B cell (primary cell): ENCODE data around the gene BAIAP3. TPM values are rescaled to one million over a fixed set of nuclear protein-coding genes. Genes with fewer than 3 reads are reported as not detected.

ENCODE experiments used
- ATAC-seq: fragments of 200-7000 bp; cut with Tn5 transposase; one replicate; pipeline ENCODE4 v1.10.0; 2021; ENCODE audit warnings: low read depth, mild to moderate bottlenecking, moderate number of reproducible peaks, moderate library complexity
- CTCF ChIA-PET: fragments of 350-600 bp; sonication (Branson Sonifier 250); formaldehyde crosslinking; loops from one replicate; lab custom pipeline; 2021; ENCODE audit warnings: antibody characterized with exemption, inconsistent platforms; lab: Charles Lee
- POLR2A ChIA-PET: fragments of 350-600 bp; sonication (Branson Sonifier 250); formaldehyde crosslinking; loops from one replicate; lab custom pipeline; 2021; ENCODE audit warnings: antibody characterized with exemption; lab: Charles Lee
- DNase-seq: peaks from one replicate; pipeline ENCODE4 v3.0.0; 2013
- H2AFZ ChIP-seq: 2 replicates; pipeline ENCODE4 v1.6.1; 2012; ENCODE audit warnings: mild to moderate bottlenecking, low read depth, low read length; ENCODE audit not compliant: insufficient read depth, poor library complexity, severe bottlenecking
- H3K27ac ChIP-seq, 2 donors: 1 replicate in 1 of 2; 2 replicates in 1 of 2; pipeline ENCODE4 v1.5.1; 2012 to 2013; ENCODE audit warnings: low read length in 2 of 2, mild to moderate bottlenecking in 2 of 2, moderate library complexity in 1 of 2
- H3K27me3 ChIP-seq, 4 experiments: fragments of 200-600 bp in 1 of 4; sonication (generic) in 1 of 4; replicated peaks in 1 of 4; 1 replicate in 2 of 4; 2 replicates in 2 of 4; pipeline versions ENCODE4 v1.6.1 to v1.7.0; 2013 to 2016; ENCODE audit warnings: low read length in 3 of 4, mild to moderate bottlenecking in 2 of 4, mixed read lengths in 1 of 4, moderate library complexity in 1 of 4; ENCODE audit not compliant: insufficient read depth in 4 of 4, control insufficient read depth in 3 of 4; ENCODE audit errors: control extremely low read depth in 1 of 4
- H3K36me3 ChIP-seq, 2 experiments: replicated peaks in 1 of 2; 1 replicate in 1 of 2; 2 replicates in 1 of 2; pipeline versions ENCODE4 v1.6.1 to v1.7.1; 2013; ENCODE audit warnings: low read length in 1 of 2; ENCODE audit not compliant: insufficient read depth in 2 of 2, control insufficient read depth in 1 of 2; ENCODE audit errors: control extremely low read depth in 1 of 2, extremely low read depth in 1 of 2
- H3K4me1 ChIP-seq, 2 donors: fragments of 200-600 bp in 1 of 2; sonication (generic) in 1 of 2; 1 replicate in 1 of 2; 2 replicates in 1 of 2; pipeline versions ENCODE4 v1.5.1 to v1.6.1; 2013 to 2017; ENCODE audit warnings: low read length in 2 of 2; ENCODE audit not compliant: control insufficient read depth in 2 of 2, insufficient read depth in 2 of 2
- H3K4me2 ChIP-seq: replicated peaks from 2 replicates; pipeline ENCODE3; 2012; ENCODE audit warnings: mild to moderate bottlenecking, low read depth, low read length; ENCODE audit not compliant: poor library complexity, severe bottlenecking
- H3K4me3 ChIP-seq, 5 experiments: fragments of 200-600 bp in 1 of 5; sonication (generic) in 1 of 5; 1 replicate in 3 of 5; 2 replicates in 2 of 5; pipeline versions ENCODE4 v1.5.1 to v1.7.0; 2011 to 2016; ENCODE audit warnings: low read length in 4 of 5, mild to moderate bottlenecking in 4 of 5, low read depth in 2 of 5, control low read depth in 1 of 5, moderate library complexity in 1 of 5; ENCODE audit not compliant: insufficient read depth in 1 of 5; ENCODE audit errors: control extremely low read depth in 1 of 5, extremely low read depth in 1 of 5
- H3K79me2 ChIP-seq: fragments of 200-600 bp; sonication (generic); one replicate; pipeline ENCODE4 v1.6.0; 2016; ENCODE audit warnings: low read length; ENCODE audit not compliant: control insufficient read depth, insufficient read depth
- H3K9ac ChIP-seq: fragments of 200-600 bp; sonication (generic); 2 replicates; pipeline ENCODE4 v1.6.1; 2017; ENCODE audit warnings: mild to moderate bottlenecking, low read length, moderate library complexity
- H3K9me3 ChIP-seq, 3 donors: one replicate each; pipeline versions ENCODE4 v1.6.1 to v1.7.1; 2013; ENCODE audit warnings: low read length in 2 of 3; ENCODE audit not compliant: control insufficient read depth in 2 of 3, insufficient read depth in 1 of 3; ENCODE audit errors: control extremely low read depth in 1 of 3
- H4K20me1 ChIP-seq: 2 replicates; pipeline ENCODE4 v1.6.0; 2012; ENCODE audit warnings: mild to moderate bottlenecking, low read length; ENCODE audit not compliant: insufficient read depth, control insufficient read depth, poor library complexity, severe bottlenecking
- H3K27ac Mint-ChIP-seq: one replicate; pipeline ENCODE4 v1.8.0; 2021; ENCODE audit warnings: mixed read lengths
- H3K27me3 Mint-ChIP-seq: one replicate; pipeline ENCODE4 v1.8.0; 2021; ENCODE audit warnings: mixed read lengths
- H3K4me1 Mint-ChIP-seq: one replicate; pipeline ENCODE4 v1.8.0; 2021; ENCODE audit warnings: mixed read lengths
- H3K4me3 Mint-ChIP-seq: one replicate; pipeline ENCODE4 v1.8.0; 2021; ENCODE audit warnings: mixed read lengths
- H3K9me3 Mint-ChIP-seq: one replicate; pipeline ENCODE4 v1.8.0; 2022; ENCODE audit warnings: mixed read lengths; ENCODE audit not compliant: insufficient read depth
- EZH2 ChIP-seq: IDR thresholded peaks from 2 replicates; pipeline ENCODE4 v1.6.1; 2012; ENCODE audit warnings: borderline replicate concordance, low read depth, mild to moderate bottlenecking, moderate library complexity, low read length; ENCODE audit not compliant: insufficient read depth, poor library complexity, severe bottlenecking
- WGBS: methylation state at CpG from one replicate; pipeline ENCODE4 v1.1.5; 2013; ENCODE audit warnings: missing lambda C conversion rate; ENCODE audit not compliant: insufficient coverage; 5-methylcytosine and 5-hydroxymethylcytosine counted together
- intact Hi-C: fragments of 100-400 bp; cut with micrococcal nuclease; formaldehyde crosslinking; loops from one replicate; pipeline ENCODE4 v1.10.0; 2022
- polyA plus RNA-seq: library from polyadenylated mRNA; depleted of rRNA; stranded (reverse); fragments of >200 nt; gene quantifications from 2 replicates; pipeline ENCODE4 v1.2.3, GENCODE V29; 2012
- total RNA-seq, 2 donors: library from RNA; stranded (reverse); fragments of 120-200 nt in 1 of 2; gene quantifications; 1 replicate in 1 of 2; 2 replicates in 1 of 2; pipeline versions ENCODE4 v1.2.3 to v1.2.4, GENCODE V29; 2013 to 2022
- TF ChIP-seq, protein P1 (sequence below): fragments of 200-600 bp; IDR thresholded peaks from one replicate; pipeline ENCODE4 v1.8.0; 2022; ENCODE audit warnings: antibody characterized with exemption, mild to moderate bottlenecking

Gene BAIAP3
- total and polyA plus RNA-seq, 2 donors (not counting 1 experiment from before 2014, with no cell fraction given), result 119 to 130 TPM

DNA sequence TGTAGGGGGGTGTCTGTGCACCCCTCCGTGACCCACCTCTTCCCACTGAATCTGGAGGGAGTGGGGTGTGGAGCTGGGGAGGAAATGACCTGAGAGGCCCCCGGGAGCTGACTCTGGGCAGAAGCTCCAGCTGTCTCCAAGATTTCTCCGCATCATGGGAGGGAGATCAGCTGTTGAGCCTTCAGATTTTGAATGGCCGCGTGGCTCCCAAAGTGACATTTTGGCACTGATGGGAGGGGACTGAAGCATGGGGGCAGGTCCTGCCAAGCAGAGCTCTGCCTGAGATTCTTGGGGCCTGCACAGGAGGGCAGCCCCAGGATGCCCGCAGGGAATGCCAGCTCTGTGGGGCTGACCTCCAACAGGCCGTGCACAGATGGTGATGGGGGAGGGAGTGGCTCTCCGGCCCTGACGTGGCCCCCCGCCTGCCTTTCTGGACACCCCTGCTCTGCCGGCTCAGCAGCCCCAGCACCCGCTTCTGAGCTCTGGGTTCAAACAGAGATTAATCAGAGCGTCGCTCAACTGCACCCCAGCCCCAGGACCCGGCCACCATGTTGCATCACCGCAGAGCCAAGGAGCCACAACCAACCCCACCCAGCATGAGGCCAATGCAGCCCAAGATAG, 49.3 kb upstream of the BAIAP3 start:
- WGBS, result 91% methylated on average over 16 of the region's 16 CpGs
- ChIA-PET CTCF (no interaction called here), POLR2A (interaction anchor here (0.5 kb wide), 1 partner anchor 19 kb away, joined by 6 read pairs; no protein-coding TSS in a partner anchor)
- Histone ChIP-seq H3K4me3 (no peak overlapping the region), H3K27me3 (peaks cover 0 to 16% (median 3%) of the 10 kb centered on the region in 4 experiments), H3K79me2 (no peaks in the 10 kb centered on the region), H3K9ac (no peak overlapping the region), H3K4me1 (peaks cover 4% of the 10 kb centered on the region in 2 donors), H3K36me3 (no peaks in the 10 kb centered on the region), H4K20me1 (no peaks in the 10 kb centered on the region), H3K4me2 (no peak overlapping the region), H3K9me3 (no peaks in the 10 kb centered on the region), H3K27ac (no peak overlapping the region), H2AFZ (no peak overlapping the region)
- H3K9me3 Mint-ChIP-seq, result no peaks in the 10 kb centered on the region
- H3K27ac Mint-ChIP-seq, result no peak overlapping the region
- H3K4me3 Mint-ChIP-seq, result no peak overlapping the region
- DNase-seq (no peak), ATAC-seq (no peak)
- TF ChIP-seq, protein P1, sequence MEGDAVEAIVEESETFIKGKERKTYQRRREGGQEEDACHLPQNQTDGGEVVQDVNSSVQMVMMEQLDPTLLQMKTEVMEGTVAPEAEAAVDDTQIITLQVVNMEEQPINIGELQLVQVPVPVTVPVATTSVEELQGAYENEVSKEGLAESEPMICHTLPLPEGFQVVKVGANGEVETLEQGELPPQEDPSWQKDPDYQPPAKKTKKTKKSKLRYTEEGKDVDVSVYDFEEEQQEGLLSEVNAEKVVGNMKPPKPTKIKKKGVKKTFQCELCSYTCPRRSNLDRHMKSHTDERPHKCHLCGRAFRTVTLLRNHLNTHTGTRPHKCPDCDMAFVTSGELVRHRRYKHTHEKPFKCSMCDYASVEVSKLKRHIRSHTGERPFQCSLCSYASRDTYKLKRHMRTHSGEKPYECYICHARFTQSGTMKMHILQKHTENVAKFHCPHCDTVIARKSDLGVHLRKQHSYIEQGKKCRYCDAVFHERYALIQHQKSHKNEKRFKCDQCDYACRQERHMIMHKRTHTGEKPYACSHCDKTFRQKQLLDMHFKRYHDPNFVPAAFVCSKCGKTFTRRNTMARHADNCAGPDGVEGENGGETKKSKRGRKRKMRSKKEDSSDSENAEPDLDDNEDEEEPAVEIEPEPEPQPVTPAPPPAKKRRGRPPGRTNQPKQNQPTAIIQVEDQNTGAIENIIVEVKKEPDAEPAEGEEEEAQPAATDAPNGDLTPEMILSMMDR, result no peak
- no peak for TF ChIP-seq EZH2
- intact Hi-C loops, result no loop called here
- peaks cover 3% of the 10 kb centered on the region for H3K4me1 Mint-ChIP-seq
- H3K27me3 Mint-ChIP-seq, result peaks cover 8% of the 10 kb centered on the region

DNA sequence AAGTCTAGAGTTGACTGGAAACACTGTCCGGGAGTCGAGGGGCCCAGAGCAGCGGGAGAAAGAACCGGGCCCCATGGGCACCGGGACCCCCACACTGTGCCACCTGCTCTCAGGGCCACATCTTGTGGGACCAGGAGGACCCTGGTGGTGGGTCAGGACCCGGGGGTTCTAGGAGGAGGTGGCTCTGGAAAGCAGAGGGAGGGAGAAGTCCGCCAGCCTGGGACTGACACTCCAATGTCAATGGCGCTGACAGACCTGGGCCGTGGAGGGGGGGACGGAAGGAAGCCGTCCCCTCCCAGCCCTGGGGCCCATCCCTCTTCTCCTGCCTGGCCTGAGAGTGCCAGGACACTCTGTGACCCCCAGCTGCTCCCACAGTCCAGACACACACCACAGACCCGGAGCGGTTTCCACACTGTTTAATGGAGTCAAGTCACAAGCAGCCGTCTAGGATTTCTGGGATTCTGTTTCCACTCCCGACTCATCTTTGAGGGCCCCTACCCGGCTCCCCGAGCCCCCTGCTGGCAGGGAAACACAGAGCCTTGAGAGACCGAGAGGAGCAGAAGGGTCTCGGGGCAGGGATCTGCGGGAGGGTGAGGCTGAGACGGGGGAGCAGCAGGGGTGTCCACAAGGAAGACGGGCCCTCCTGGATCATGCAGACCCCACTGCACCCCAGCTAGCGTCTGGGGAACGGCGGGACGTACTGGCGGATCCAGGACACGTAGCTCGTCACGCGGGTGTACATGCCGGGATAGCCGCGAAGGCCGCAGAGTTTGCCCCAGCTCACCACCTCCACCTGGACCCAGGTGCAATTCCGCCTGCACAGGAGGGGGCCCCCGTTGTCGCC, 47.6 kb upstream of the BAIAP3 start:
- Histone ChIP-seq H3K36me3 (no peaks in the 10 kb centered on the region), H3K4me3 (no peak overlapping the region), H3K4me1 (peaks cover 12% of the 10 kb centered on the region in 2 donors), H3K9me3 (no peaks in the 10 kb centered on the region), H3K4me2 (no peak overlapping the region), H3K9ac (no peak overlapping the region), H3K79me2 (no peaks in the 10 kb centered on the region), H3K27me3 (peaks cover 0 to 27% (median 5%) of the 10 kb centered on the region in 4 experiments), H3K27ac (no peak overlapping the region), H4K20me1 (no peaks in the 10 kb centered on the region), H2AFZ (no peak overlapping the region)
- POLR2A ChIA-PET, result no interaction called here
- no peak for ATAC-seq
- Mint-ChIP-seq H3K4me1 (peaks cover 4% of the 10 kb centered on the region), H3K4me3 (no peak overlapping the region), H3K27me3 (peaks cover 13% of the 10 kb centered on the region), H3K9me3 (no peaks in the 10 kb centered on the region), H3K27ac (no peak overlapping the region)
- intact Hi-C loops, result no loop called here
- 79% methylated on average over 32 of the region's 38 CpGs for WGBS
- TF ChIP-seq, protein P1, result no peak
- no peak for TF ChIP-seq EZH2
- DNase-seq, result no peak
- CTCF ChIA-PET, result no interaction called here
